HepG2 (cell line): ENCODE data around the gene GABRG3. TPM values are rescaled to one million over a fixed set of nuclear protein-coding genes. Genes with fewer than 3 reads are reported as not detected.

Experiments
- ATAC-seq: fragments of 200-7000 bp; cut with Tn5 transposase; 3 replicates; pipeline ENCODE4 v1.9.1; 2020; ENCODE audit warnings: mild to moderate bottlenecking, moderate library complexity
- BruUV-seq: library from RNA; stranded (reverse); fragments of 400-500 nt; replicated peaks from 2 replicates; lab custom pipeline; 2021; lab: Mats Ljungman, UMichigan
- CTCF ChIA-PET: fragments of 300-600 bp; formaldehyde crosslinking; extraction: SDS; loops from one replicate; lab custom pipeline; 2021; ENCODE audit warnings: low total read pairs, inconsistent platforms, low intra/inter-chr PET ratio; lab: Yijun Ruan, JAX
- POLR2A ChIA-PET: fragments of 350-600 bp; sonication (Branson Sonifier 250); formaldehyde crosslinking; loops from one replicate; lab custom pipeline; 2020; ENCODE audit warnings: antibody characterized with exemption, inconsistent platforms; lab: Yijun Ruan, JAX
- DNase-seq: peaks from one replicate; pipeline ENCODE4 v3.0.0-alpha.2; 2015; ENCODE audit warnings: low spot score
- FAIRE-seq: peaks from 3 replicates; lab custom pipeline; 2011; peaks lifted over from hg19 to GRCh38; lab: Jason Lieb, UNC
- H2AFZ ChIP-seq: one replicate; pipeline ENCODE4 v1.6.1; 2011; ENCODE audit warnings: low read length, inconsistent platforms
- H3K27ac ChIP-seq: fragments of 300-600 bp; 3 replicates; pipeline ENCODE4 v1.8.0; 2011; ENCODE audit warnings: mixed run types, mild to moderate bottlenecking, mixed read lengths, low read length, inconsistent platforms; ENCODE audit not compliant: insufficient read depth; ENCODE audit errors: extremely low read length
- H3K27me3 ChIP-seq, 2 experiments: fragments of 200-600 bp in 1 of 2; 2 replicates in 1 of 2; 3 replicates in 1 of 2; pipeline versions ENCODE4 v1.6.0 to v1.8.0; 2011; ENCODE audit warnings: low read length in 2 of 2, mild to moderate bottlenecking in 2 of 2, moderate library complexity in 2 of 2, inconsistent platforms in 1 of 2; ENCODE audit not compliant: insufficient read depth in 2 of 2, control insufficient read depth in 1 of 2
- H3K36me3 ChIP-seq, 2 experiments: fragments of 200-600 bp in 1 of 2; replicated peaks in 1 of 2; 2 replicates in 1 of 2; 3 replicates in 1 of 2; pipeline versions ENCODE4 v1.5.1 to v1.8.0; 2011; ENCODE audit warnings: low read length in 2 of 2, inconsistent platforms in 1 of 2; ENCODE audit not compliant: insufficient read depth in 2 of 2, control insufficient read depth in 1 of 2
- H3K4me1 ChIP-seq: 2 replicates; pipeline ENCODE4 v1.5.1; 2012; ENCODE audit warnings: low read length, inconsistent platforms; ENCODE audit not compliant: insufficient read depth
- H3K4me2 ChIP-seq: 2 replicates; pipeline ENCODE4 v1.6.0; 2011; ENCODE audit warnings: low read depth, low read length, inconsistent platforms
- H3K4me3 ChIP-seq, 3 experiments: fragments of 200-600 bp in 1 of 3; sonication (generic), shearing (Covaris generic) in 1 of 3; replicated peaks in 1 of 3; 2 replicates each; pipeline ENCODE4 v1.5.1; 2011 to 2016; ENCODE audit warnings: low read length in 3 of 3, inconsistent platforms in 2 of 3, low read depth in 2 of 3, mild to moderate bottlenecking in 2 of 3, control low read depth in 1 of 3, mixed read lengths in 1 of 3; ENCODE audit not compliant: insufficient read depth in 1 of 3
- H3K79me2 ChIP-seq: one replicate; pipeline ENCODE4 v1.6.1; 2011; ENCODE audit warnings: low read length, inconsistent platforms; ENCODE audit not compliant: insufficient read depth
- H3K9ac ChIP-seq: 2 replicates; pipeline ENCODE4 v1.6.0; 2011; ENCODE audit warnings: mild to moderate bottlenecking, low read depth, low read length, inconsistent platforms; ENCODE audit not compliant: insufficient read depth
- H3K9me3 ChIP-seq: 2 replicates; pipeline ENCODE4 v1.5.1; 2012; ENCODE audit warnings: mild to moderate bottlenecking, low read length
- H4K20me1 ChIP-seq: 2 replicates; pipeline ENCODE4 v1.6.0; 2011; ENCODE audit warnings: inconsistent platforms, mild to moderate bottlenecking, low read length, moderate library complexity; ENCODE audit not compliant: insufficient read depth
- ATF3 ChIP-seq: sonication (generic); formaldehyde crosslinking; IDR thresholded peaks from 2 replicates; pipeline ENCODE4 v1.4.0; 2020; ENCODE audit warnings: missing genetic modification reagents
- CEBPZ ChIP-seq: IDR thresholded peaks from 2 replicates; pipeline ENCODE4 v1.6.1; 2012; ENCODE audit warnings: low read length, improper control_type of control experiment
- FOXC1 ChIP-seq: sonication (generic); formaldehyde crosslinking; IDR thresholded peaks from 2 replicates; pipeline ENCODE4 v1.8.0; 2022; ENCODE audit warnings: mild to moderate bottlenecking, missing genetic modification reagents, borderline replicate concordance
- NCOR1 ChIP-seq: fragments of 200-600 bp; sonication (generic); IDR thresholded peaks from 2 replicates; pipeline ENCODE4 v1.7.0; 2017; ENCODE audit warnings: antibody characterized with exemption, low read length, borderline replicate concordance
- NFIC ChIP-seq: IDR thresholded peaks from 2 replicates; pipeline ENCODE4 v1.6.1; 2012; ENCODE audit warnings: mild to moderate bottlenecking, low read length, inconsistent platforms
- NR2F6 ChIP-seq, 2 experiments: IDR thresholded peaks; 2 replicates each; pipeline ENCODE4 v1.6.1; 2016; ENCODE audit warnings: antibody characterized with exemption in 1 of 2, mild to moderate bottlenecking in 1 of 2
- SP5 ChIP-seq: IDR thresholded peaks from 2 replicates; pipeline ENCODE4 v1.6.1; 2016; ENCODE audit warnings: low read depth, borderline replicate concordance
- ZMYM4 ChIP-seq: sonication (generic); formaldehyde crosslinking; IDR thresholded peaks from 2 replicates; pipeline ENCODE4 v1.8.1; 2023; ENCODE audit warnings: mild to moderate bottlenecking, missing genetic modification reagents
- ZNF362 ChIP-seq: sonication (generic); formaldehyde crosslinking; IDR thresholded peaks from 2 replicates; pipeline ENCODE4 v1.4.0; 2020; ENCODE audit warnings: missing genetic modification reagents, mild to moderate bottlenecking, borderline replicate concordance
- ZNF570 ChIP-seq: sonication (generic); formaldehyde crosslinking; IDR thresholded peaks from 2 replicates; pipeline ENCODE4 v1.4.0; 2020; ENCODE audit warnings: mild to moderate bottlenecking, missing genetic modification reagents, borderline replicate concordance
- WGBS: methylation state at CpG from one replicate; pipeline ENCODE4 v1.1.6; 2017; ENCODE audit warnings: low lambda C conversion rate; 5-methylcytosine and 5-hydroxymethylcytosine counted together
- in situ Hi-C: cut with HindIII; loops from 2 replicates; pipeline ENCODE4 v1.10.0; 2017; ENCODE audit warnings: low pct_unique_long_range_greater_than_20kb; ENCODE audit not compliant: extremely low pct_ligation_motif_present
- intact Hi-C: fragments of 100-400 bp; cut with micrococcal nuclease; formaldehyde crosslinking; loops from one replicate; pipeline ENCODE4 v1.10.0; 2022; ENCODE audit not compliant: unreplicated experiment
- polyA plus RNA-seq, 8 experiments: library from polyadenylated mRNA; depleted of rRNA in 3 of 8; stranded (reverse) in 7 of 8; unstranded in 1 of 8; fragments of >200 nt; fragmentation: Illumina TruSeq in 4 of 8; extraction: Trizol in 4 of 8; gene quantifications; 2 replicates each; pipeline versions ENCODE4 v1.2.1 to v1.2.3, GENCODE V29; 2011 to 2016; ENCODE audit warnings: low read depth in 4 of 8, missing spikeins in 1 of 8, mixed read lengths in 1 of 8; ENCODE audit not compliant: insufficient read depth in 1 of 8
- total RNA-seq, 5 experiments: library from RNA; depleted of rRNA; stranded (reverse); fragments of >200 nt; fragmentation: Illumina TruSeq; extraction: Trizol; gene quantifications; 2 replicates each; pipeline ENCODE4 v1.2.3, GENCODE V29; 2016; ENCODE audit warnings: low read depth in 1 of 5
- TF ChIP-seq, protein P1 (sequence below): sonication (generic); formaldehyde crosslinking; IDR thresholded peaks from 2 replicates; pipeline ENCODE4 v1.4.0; 2020; ENCODE audit warnings: missing genetic modification reagents, mild to moderate bottlenecking, borderline replicate concordance

The GABRG3 gene
- total and polyA plus RNA-seq, 2 of the 13 experiments (the other 11 are each of a cell fraction or from before 2014, with no cell fraction given): not detected

DNA sequence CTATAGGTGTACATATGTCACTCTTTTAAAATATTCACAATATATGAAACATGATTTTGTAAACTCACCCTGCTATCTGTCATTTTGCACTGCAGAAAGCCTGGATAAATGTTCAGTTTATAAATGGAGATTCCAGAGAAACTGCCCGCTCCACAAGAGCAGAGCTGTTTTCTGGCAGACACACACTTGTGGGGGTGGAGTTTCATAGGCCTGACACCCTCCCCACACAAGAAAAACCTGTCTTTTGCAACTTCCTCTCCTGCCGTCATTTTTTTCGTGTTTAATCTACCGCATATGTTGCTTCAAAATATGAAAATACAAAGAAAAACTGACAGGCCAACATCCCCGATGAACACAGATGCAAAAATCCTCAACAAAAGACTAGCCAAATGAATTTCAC lies 479.0 kb downstream of the GABRG3 start (continued):
- TF ChIP-seq, protein P1, sequence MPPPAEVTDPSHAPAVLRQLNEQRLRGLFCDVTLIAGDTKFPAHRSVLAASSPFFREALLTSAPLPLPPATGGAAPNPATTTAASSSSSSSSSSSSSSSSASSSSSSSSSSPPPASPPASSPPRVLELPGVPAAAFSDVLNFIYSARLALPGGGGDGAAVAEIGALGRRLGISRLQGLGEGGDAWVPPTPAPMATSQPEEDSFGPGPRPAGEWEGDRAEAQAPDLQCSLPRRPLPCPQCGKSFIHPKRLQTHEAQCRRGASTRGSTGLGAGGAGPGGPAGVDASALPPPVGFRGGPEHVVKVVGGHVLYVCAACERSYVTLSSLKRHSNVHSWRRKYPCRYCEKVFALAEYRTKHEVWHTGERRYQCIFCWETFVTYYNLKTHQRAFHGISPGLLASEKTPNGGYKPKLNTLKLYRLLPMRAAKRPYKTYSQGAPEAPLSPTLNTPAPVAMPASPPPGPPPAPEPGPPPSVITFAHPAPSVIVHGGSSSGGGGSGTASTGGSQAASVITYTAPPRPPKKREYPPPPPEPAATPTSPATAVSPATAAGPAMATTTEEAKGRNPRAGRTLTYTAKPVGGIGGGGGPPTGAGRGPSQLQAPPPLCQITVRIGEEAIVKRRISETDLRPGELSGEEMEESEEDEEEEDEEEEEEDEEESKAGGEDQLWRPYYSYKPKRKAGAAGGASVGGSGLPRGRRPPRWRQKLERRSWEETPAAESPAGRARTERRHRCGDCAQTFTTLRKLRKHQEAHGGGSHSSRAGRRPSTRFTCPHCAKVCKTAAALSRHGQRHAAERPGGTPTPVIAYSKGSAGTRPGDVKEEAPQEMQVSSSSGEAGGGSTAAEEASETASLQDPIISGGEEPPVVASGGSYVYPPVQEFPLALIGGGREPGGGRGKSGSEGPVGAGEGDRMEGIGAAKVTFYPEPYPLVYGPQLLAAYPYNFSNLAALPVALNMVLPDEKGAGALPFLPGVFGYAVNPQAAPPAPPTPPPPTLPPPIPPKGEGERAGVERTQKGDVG (CRISPR knock-in tag): no peak
- TF ChIP-seq NFIC: no peak
- TF ChIP-seq SP5 (CRISPR knock-in tag): no peak

GRCh38 chr15:27454281-27455075 lies 483.5 kb downstream of the GABRG3 start:
- DNase-seq (no peak), ATAC-seq (no peak), FAIRE-seq (no peak)
- CTCF ChIA-PET: no interaction called here
- Histone ChIP-seq H3K79me2 (no peaks in the 10 kb centered on the region), H3K36me3 (no peaks in the 10 kb centered on the region), H4K20me1 (no peaks in the 10 kb centered on the region), H3K4me1 (no peaks in the 10 kb centered on the region), H3K27ac (no peak overlapping the region), H3K27me3 (no peaks in the 10 kb centered on the region), H2AFZ (no peak overlapping the region), H3K4me3 (no peak overlapping the region), H3K9me3 (no peaks in the 10 kb centered on the region), H3K9ac (no peak overlapping the region), H3K4me2 (no peak overlapping the region)
- intact Hi-C loops (no loop called here), in situ Hi-C loops (no loop called here)
- POLR2A ChIA-PET: no interaction called here
- BruUV-seq: no TSS peak
- WGBS: under 1% methylated on average over 13 of the region's 13 CpGs
- TF ChIP-seq CEBPZ (no peak), NCOR1 (no peak), ATF3 (CRISPR knock-in tag) (no peak), FOXC1 (CRISPR knock-in tag) (no peak), ZNF362 (CRISPR knock-in tag) (no peak), ZNF570 (CRISPR knock-in tag) (no peak), NR2F6 (IDR thresholded peaks at IDR 0.05) (no peak), NR2F6 (CRISPR knock-in tag; IDR thresholded peaks at IDR 0.05) (no peak), ZMYM4 (CRISPR knock-in tag) (no peak)
